ENCODE data around the gene GNG7.
"Not testable (repeated sequence)": the region's sequence is repeated elsewhere in the genome, so short reads cannot be mapped to it uniquely, and the experiment has no call there.

The GNG7 gene

DNA sequence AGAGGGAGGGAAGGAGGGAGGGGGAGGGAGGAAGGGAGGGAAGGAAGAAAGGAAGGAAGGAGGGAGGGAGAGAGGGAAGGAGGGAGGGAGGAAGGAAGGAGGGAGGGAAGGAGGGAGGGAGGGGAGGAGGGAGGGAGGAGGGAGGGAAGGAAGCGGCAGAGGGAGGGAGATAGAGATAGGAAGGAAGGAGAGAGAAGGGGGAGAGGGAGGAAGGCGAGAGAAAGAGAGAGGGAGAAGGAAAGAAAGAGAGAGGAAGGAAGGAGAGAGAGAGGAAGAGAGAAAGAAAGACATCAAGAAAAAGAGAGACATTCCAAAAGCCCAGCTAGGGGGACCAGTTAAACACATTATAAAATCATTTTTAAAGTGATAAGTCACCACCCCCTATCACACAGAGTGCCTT is 62.5 kb downstream of the GNG7 start:
- DNase-seq, result no peak

DNA sequence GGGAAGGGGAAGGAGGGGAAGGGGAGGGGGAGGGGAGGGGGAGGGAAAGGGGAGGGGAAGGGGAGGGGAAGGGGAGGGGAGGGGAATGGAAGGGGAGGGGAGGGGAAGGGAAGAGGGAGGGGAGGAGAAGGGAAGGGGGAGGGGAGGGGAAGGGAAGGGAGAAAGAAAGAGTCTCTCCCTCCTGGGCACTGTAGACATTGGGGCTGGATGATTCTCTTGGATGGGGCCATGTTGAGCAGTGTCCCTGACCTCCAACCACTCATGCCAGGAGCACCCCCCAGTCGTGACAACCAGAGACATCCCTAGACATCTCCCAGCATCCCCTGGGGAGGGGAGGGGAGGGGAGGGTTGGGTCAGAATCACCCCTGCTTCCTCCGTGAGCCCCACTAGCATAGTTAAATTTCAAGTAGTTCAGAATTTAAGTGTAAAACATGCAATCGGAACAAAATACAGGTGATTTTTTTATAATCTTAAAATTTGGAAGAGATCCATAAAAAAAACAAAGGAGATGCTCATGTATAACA is 64.0 kb downstream of the GNG7 start:
- no peak for DNase-seq

DNA sequence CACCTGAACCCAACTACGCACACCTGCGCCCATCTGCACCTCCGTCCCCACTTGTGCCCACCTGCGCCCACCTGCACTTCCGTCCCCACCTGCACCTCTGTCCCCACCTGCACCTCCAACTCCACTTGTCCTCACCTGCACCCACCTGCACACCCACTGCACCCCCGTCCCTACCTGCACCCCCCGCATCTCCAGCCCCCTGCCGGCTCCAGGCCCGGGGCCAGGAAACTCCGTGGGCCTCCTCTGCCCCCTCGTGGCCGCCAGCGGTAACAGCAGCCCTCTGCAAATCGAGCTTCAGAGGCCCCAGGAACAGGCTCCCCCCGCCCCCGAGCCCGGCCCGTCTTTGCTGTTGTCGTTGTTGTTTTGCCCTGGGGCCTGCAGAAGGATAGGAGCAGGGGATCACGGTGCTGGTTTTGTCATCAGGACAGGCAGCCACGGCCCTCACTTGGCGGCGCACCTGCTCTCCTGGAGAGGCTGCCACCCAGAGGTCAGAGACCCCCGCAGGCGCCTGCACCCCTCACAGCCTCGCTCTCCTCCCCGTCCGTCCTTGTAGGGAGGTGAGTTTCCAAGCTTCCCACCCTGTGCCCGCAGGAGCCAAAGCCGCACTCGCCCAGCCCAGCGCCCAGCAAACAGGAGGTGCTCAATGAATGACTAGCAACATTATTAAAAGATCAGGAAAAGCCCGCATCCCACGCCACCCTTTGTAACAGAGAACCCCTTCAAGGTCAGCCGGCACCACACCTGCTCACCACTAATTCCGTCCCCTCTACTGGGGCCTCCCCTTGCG is 65.4 kb downstream of the GNG7 start:
- peak; percentile 62 to 70 for DNase-seq

- no peak for DNase-seq
Measured at GRCh38 chr19:2636141-2636896, 66.2 kb downstream of the GNG7 start.

- no peak for DNase-seq
Measured at GRCh38 chr19:2634960-2635359, 67.5 kb downstream of the GNG7 start.

DNA sequence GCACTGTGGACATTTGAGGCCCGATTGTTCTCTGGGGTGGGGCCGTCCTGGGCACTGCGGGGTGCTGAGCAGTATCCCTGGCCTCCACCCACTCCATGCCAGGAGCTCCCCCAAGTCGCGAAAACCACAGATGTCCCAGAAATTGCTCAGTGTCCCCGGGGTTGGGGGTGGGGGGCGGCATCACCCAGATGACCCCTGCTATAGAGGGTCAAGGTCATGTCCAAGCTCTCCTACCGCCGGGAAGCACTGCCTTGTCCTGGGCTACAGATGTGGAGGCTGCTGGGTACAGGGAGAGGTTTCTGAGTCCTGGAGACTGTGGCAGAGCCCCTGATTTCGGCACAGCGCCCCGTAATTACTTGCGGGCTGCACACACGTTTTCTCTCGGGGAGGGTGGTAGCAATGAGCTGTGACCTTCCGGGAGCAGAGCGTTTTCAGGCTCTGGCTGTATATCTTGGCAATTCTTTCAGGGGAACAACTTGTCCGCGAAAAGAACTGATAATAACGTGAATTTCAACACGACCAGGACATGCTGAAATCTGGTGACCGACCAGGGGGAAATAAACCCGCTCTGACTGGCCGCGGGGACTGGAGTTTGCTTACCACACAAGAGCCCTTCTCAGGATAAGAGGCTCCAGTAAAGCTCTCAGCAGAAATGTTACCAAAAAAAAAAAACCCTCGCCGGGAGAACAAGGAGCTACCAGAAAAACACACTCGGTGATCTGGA is 68.1 kb downstream of the GNG7 start:
- DNase-seq, result no peak

- no peak for DNase-seq
Measured at GRCh38 chr19:2633693-2634075, 68.8 kb downstream of the GNG7 start.

DNA sequence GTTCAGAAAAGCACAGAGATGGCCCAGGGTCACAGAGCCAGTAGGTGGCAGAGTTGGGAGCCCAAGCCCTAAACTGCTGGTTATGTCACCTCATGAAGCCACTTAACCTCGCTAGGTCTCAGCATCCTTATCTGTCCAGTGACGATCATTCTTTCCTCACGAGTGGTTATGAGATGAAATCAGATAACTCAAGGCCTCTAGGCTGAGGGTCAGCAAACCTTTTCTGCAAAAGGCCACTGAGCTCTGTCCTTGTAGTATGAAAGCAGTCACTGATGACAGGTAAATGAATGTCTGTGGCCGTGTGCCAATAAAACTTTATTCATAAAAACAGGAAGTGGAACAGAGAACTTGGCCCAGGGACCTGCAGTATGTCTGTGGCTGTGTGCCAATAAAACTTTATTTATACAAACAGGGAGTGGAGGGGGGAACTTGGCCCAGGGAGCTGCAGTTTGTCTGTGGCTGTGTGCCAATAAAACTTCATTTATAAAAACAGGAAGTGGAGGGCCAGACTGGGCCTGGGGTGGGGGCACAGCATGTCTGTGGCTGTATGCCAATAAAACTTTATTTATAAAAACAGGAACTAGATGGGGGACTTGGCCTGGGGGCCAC is 71.2 kb downstream of the GNG7 start:
- DNase-seq, result no peak

DNA sequence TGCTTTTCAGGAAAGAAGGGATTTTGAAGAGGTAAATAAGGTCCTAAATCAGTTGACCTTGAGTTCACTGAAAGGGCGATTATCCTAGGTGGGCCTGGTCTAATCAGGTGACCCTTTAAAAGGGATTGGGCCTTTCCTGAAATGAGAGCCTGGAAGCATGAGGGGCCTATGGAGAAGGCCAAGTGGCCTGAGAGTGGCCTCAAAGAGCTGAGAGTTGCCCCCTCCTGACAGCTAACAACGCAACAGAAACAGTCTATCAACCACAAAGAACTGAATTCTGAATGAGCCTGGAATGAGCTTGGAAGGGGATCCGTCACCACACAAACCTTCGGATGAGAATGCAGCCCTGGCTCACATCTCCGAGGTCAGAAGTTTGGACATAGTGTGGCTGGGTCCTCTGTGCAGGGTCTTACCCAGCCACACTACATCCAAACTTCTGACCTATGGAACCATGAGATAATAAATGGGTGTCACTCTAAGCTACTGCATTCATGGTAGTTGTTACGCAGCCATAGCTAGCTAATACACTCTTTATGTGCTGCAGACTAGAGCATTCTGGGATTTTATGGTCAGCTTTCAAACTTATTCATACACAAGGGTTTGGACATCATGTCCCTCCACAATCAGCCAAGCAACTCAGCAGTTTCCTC is 72.0 kb downstream of the GNG7 start:
- DNase-seq, result no peak

GRCh38 chr19:2629491-2630351 is 72.8 kb downstream of the GNG7 start:
- no peak for DNase-seq

DNA sequence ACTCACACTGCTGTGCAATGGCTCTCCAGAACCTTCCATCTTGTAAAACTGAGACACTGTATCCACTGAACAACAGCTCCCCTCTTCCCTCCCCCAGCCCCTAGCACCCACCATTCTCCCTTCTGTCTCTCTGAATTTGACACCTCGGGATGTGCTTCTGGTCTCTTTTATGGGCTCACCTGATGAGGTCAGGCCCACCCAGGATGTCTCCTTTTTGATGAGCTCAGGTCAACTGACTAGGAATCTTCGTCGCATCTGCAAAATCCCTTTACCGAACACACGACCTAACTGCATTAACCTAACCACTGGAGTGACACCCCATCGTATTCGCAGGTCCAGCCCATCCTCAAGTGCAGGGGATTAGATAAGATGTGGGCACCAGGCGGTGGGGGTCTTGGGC is 73.9 kb downstream of the GNG7 start:
- no peak for DNase-seq

- DNase-seq, result no peak
Measured at GRCh38 chr19:2627855-2628254, 74.6 kb downstream of the GNG7 start.

- peak; percentile 37 to 44 for DNase-seq
Measured at GRCh38 chr19:2627319-2627829, 75.1 kb downstream of the GNG7 start.

DNA sequence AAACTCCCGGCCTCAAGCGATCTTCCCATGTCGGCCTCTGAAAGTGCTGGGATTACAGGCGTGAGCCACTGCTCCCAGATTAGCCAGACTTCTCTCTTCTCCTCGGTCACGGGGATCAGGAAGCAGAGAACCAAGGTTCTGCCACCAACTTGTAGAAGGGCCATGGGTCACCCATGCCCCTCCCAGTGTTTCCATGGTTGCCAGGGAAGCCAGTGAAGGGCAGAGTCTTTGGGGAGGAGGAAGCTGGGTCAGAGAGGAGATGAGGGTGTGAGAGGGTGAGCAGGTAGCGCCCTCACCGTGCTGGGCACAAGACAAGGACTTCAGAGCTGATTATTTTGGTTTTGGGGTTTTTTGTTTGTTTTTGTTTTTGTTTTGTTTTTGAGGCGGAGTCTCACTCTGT is 77.1 kb downstream of the GNG7 start:
- DNase-seq, result no peak

GRCh38 chr19:2624537-2625091 is 77.9 kb downstream of the GNG7 start:
- no peak for DNase-seq

GRCh38 chr19:2623798-2624197 is 78.7 kb downstream of the GNG7 start:
- DNase-seq, result no peak

- not testable (repeated sequence) for DNase-seq
Measured at GRCh38 chr19:2622371-2622961, 80.0 kb downstream of the GNG7 start.

DNA sequence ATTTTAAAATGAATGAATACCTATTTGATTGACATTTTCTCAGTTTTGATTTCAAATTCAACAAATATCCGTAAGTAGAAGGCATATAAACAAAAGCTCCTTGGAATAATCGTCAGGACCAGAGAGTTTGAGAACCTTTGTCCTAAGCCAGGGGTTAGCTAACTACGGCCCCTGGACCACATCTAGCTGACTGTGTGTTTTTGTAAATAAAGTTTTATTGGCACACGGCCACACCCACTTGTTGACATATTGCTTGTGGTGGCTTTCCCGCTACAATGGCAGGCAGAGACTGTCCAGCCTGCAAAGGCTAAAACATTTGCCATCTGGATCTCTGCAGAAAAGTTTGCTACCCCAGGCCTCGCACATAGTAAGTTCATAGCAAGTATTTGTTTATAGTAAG is 83.4 kb downstream of the GNG7 start:
- no peak for DNase-seq

GRCh38 chr19:2618611-2619010 is 83.9 kb downstream of the GNG7 start:
- peak; percentile 69 to 74 for DNase-seq

DNA sequence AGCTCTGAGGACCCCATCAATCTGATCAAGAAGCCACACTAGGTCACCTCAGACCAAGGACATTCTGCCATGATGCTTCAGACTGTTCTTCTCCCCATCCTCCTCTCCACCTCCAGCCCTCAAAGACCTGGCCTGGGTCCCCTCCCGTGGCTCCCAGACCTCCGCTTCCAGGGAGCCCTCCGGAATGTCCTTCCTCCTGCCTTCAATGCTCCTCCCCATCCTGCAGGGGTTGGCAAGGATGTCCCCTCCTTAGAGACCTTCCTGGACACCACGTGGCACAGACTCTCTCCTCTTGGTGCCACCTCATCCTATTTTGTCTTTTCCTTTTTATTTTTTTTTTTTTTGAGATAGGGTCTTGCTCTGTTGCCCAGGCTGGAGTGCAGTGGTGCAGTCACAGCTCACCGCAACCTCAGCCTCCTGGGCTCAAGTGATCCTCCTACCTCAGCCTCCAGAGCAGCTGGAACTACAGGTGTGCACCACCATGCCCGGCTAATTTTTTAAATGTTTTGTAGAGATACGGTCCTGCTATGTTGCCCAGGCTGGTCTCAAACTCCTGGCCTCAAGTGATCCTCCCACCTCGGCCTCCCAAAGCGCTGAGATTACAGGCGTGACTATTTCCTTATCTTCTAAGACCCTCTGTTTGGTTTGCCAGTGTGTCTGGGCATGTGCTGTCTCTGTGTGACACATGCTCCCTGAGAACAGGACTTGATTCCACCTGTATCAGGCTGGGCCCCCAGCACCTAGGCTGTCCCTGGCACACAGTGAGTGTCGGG is 84.9 kb downstream of the GNG7 start:
- no peak for DNase-seq
